Calu3 (cell line): ENCODE results near the gene UNKL. TPM values are rescaled to one million over a fixed set of nuclear protein-coding genes. Genes with fewer than 3 reads are reported as not detected.

ENCODE experiments used
- BruUV-seq: library from RNA; stranded (reverse); fragments of 400-500 nt; replicated peaks from 2 replicates; lab custom pipeline; 2021; lab: Mats Ljungman, UMichigan
- CTCF ChIA-PET: fragments of 300-600 bp; sonication (Branson Sonifier 250); formaldehyde crosslinking; loops from one replicate; lab custom pipeline; 2022; ENCODE audit warnings: antibody characterized with exemption; lab: Charles Lee
- DNase-seq: peaks from one replicate; pipeline ENCODE4 v3.0.0; 2022
- H3K27ac Mint-ChIP-seq: one replicate; pipeline ENCODE4 v1.8.0; 2022; ENCODE audit warnings: mixed read lengths; ENCODE audit not compliant: unreplicated experiment
- H3K27me3 Mint-ChIP-seq: one replicate; pipeline ENCODE4 v1.8.0; 2022; ENCODE audit warnings: mixed read lengths; ENCODE audit not compliant: unreplicated experiment
- H3K36me3 Mint-ChIP-seq: one replicate; pipeline ENCODE4 v1.8.0; 2022; ENCODE audit warnings: mild to moderate bottlenecking, moderate library complexity, mixed read lengths; ENCODE audit not compliant: insufficient read depth, unreplicated experiment
- H3K4me1 Mint-ChIP-seq: one replicate; pipeline ENCODE4 v1.8.0; 2022; ENCODE audit warnings: mild to moderate bottlenecking, low read depth, mixed read lengths; ENCODE audit not compliant: unreplicated experiment
- H3K4me3 Mint-ChIP-seq: one replicate; pipeline ENCODE4 v1.8.0; 2022; ENCODE audit warnings: mild to moderate bottlenecking, low read depth, moderate library complexity, mixed read lengths; ENCODE audit not compliant: unreplicated experiment
- H3K9me3 Mint-ChIP-seq: one replicate; pipeline ENCODE4 v1.8.0; 2022; ENCODE audit warnings: low read depth, mixed read lengths; ENCODE audit not compliant: unreplicated experiment
- intact Hi-C: fragments of 100-400 bp; cut with micrococcal nuclease; formaldehyde crosslinking; loops from one replicate; pipeline ENCODE4 v1.10.0; 2022; ENCODE audit not compliant: unreplicated experiment
- total RNA-seq: library from RNA; stranded (reverse); gene quantifications from 2 replicates; pipeline ENCODE4 v1.2.3, GENCODE V29; 2022
- TF ChIP-seq, protein P1 (sequence below): fragments of 200-600 bp; IDR thresholded peaks from one replicate; pipeline ENCODE4 v1.8.0; 2022; ENCODE audit warnings: antibody characterized with exemption; ENCODE audit not compliant: unreplicated experiment

UNKL gene
- total RNA-seq, 1 experiment from 2014 or later = 35.5 TPM

DNA sequence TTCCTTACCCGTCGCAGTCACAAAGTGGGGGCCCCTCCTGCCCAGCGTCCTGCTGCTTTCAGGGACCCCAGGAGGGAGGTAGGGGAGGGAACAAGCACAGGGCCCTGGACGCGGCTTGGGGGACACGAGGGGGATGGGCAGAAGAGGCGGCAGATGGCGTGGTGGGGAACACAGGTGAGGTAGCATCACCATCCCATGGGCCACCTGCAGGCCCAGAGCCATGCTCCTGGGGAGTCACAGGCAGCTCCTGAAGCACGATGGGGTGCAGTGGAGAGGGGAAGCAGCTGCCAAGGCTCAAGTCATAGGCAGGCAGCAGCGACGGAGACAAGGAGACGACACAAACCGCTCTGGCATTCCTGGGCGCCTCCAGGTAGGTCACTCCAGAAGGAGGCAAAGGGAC lies 10.8 kb downstream of the UNKL start:
- DNase-seq = no peak
- H3K36me3 Mint-ChIP-seq = peaks cover 30% of the 10 kb centered on the region
- H3K27ac Mint-ChIP-seq = no peak overlapping the region
- TF ChIP-seq, protein P1, sequence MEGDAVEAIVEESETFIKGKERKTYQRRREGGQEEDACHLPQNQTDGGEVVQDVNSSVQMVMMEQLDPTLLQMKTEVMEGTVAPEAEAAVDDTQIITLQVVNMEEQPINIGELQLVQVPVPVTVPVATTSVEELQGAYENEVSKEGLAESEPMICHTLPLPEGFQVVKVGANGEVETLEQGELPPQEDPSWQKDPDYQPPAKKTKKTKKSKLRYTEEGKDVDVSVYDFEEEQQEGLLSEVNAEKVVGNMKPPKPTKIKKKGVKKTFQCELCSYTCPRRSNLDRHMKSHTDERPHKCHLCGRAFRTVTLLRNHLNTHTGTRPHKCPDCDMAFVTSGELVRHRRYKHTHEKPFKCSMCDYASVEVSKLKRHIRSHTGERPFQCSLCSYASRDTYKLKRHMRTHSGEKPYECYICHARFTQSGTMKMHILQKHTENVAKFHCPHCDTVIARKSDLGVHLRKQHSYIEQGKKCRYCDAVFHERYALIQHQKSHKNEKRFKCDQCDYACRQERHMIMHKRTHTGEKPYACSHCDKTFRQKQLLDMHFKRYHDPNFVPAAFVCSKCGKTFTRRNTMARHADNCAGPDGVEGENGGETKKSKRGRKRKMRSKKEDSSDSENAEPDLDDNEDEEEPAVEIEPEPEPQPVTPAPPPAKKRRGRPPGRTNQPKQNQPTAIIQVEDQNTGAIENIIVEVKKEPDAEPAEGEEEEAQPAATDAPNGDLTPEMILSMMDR = no peak
- no peaks in the 10 kb centered on the region for H3K27me3 Mint-ChIP-seq
- intact Hi-C loops = no loop called here
- peaks cover 9% of the 10 kb centered on the region for H3K4me1 Mint-ChIP-seq
- H3K9me3 Mint-ChIP-seq = no peaks in the 10 kb centered on the region
- H3K4me3 Mint-ChIP-seq = no peak overlapping the region
- BruUV-seq = no TSS peak
- CTCF ChIA-PET = no interaction called here

- intact Hi-C loops = no loop called here
- Mint-ChIP-seq H3K9me3 (no peaks in the 10 kb centered on the region), H3K4me3 (no peak overlapping the region), H3K27me3 (no peaks in the 10 kb centered on the region), H3K27ac (no peak overlapping the region), H3K36me3 (peaks cover 29% of the 10 kb centered on the region), H3K4me1 (peaks cover 2% of the 10 kb centered on the region)
- DNase-seq = no peak
- TF ChIP-seq, protein P1 = no peak
- BruUV-seq = no TSS peak
- CTCF ChIA-PET = no interaction called here
Measured at GRCh38 chr16:1403036-1403435, 11.5 kb downstream of the UNKL start.

DNA sequence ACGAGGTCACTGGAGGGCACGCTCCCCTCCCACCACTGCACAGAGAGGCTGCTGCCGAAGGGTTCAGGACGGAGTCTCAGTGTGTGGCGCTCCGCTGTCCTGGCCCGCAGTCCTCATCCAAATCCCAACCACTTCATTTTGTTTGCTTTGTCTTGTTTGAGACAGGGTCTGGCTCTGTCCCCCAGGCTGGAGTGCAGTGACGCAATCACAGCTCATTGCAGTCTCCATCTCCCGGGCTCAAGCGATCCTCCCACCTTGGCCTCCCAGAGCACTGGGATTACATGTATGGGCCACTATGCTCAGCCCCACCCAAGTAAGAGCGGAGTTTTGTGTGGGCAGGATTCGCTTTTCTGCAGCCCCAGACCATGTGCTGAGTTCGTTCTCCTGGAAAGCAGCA lies 12.7 kb downstream of the UNKL start:
- Mint-ChIP-seq H3K9me3 (no peaks in the 10 kb centered on the region), H3K4me3 (no peak overlapping the region), H3K27me3 (no peaks in the 10 kb centered on the region), H3K4me1 (no peaks in the 10 kb centered on the region), H3K36me3 (peaks cover 16% of the 10 kb centered on the region), H3K27ac (no peak overlapping the region)
- TF ChIP-seq, protein P1 = no peak
- intact Hi-C loops = no loop called here
- CTCF ChIA-PET = no interaction called here
- no peak for DNase-seq
- no TSS peak for BruUV-seq

DNA sequence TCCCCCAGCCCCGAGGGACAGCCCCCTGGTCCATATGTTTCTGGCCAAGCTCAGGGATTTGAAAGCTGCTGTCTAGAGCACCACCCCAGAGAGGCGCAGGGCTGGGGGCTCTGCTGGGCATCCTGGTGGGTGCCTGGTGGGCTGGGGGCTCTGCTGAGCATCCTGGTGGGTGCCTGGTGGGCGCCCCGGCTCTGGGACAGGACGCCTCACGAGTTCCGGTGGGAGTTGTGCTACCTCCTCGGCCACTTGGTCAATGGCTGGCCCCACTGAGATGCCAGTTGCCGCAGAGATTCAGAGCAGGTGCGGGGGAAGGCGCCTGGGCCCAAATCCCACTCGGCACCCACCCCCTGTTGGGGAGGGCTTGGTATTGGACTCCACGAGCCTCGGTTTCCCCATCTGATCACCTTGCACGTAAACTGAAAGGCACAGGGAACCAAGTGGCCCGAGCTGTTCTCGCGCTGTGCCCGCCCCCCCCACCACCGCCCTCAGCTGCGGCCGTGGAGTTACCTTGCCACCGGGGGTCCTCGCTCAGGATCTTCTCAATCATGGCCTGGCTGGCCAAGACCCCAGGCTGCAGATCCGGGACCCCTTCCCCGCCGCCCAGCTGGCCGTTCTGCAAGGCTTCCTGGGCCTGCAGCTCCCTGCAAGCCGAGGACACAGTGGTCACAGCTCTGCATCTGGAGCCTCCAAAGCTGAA lies 13.3 kb downstream of the UNKL start:
- peaks cover 15% of the 10 kb centered on the region for H3K36me3 Mint-ChIP-seq
- no peaks in the 10 kb centered on the region for H3K9me3 Mint-ChIP-seq
- no peak overlapping the region for H3K27ac Mint-ChIP-seq
- CTCF ChIA-PET = no interaction called here
- no peaks in the 10 kb centered on the region for H3K4me1 Mint-ChIP-seq
- no peak overlapping the region for H3K4me3 Mint-ChIP-seq
- no peaks in the 10 kb centered on the region for H3K27me3 Mint-ChIP-seq
- no peak for DNase-seq
- TF ChIP-seq, protein P1 = no peak
- intact Hi-C loops = no loop called here
- no TSS peak for BruUV-seq
